ENCODE measurements around the gene FAF1.
"Not testable (repeated sequence)": the region's sequence is repeated elsewhere in the genome, so short reads cannot be mapped to it uniquely, and the experiment has no call there.

Gene FAF1

GRCh38 chr1:50747394-50747793 lies 212.7 kb downstream of the FAF1 start:
- no peak for DNase-seq

GRCh38 chr1:50742523-50742922 lies 217.5 kb downstream of the FAF1 start:
- no peak for DNase-seq

GRCh38 chr1:50739125-50739524 lies 220.9 kb downstream of the FAF1 start:
- no peak for DNase-seq

- DNase-seq = no peak
These were observed 224.6 kb downstream of the FAF1 start for GRCh38 chr1:50735443-50735842.

- DNase-seq = not testable (repeated sequence)
These were observed 232.5 kb downstream of the FAF1 start for GRCh38 chr1:50727578-50727977.

GRCh38 chr1:50724626-50725286 lies 235.3 kb downstream of the FAF1 start:
- no peak for DNase-seq

GRCh38 chr1:50720457-50721053 lies 239.5 kb downstream of the FAF1 start:
- no peak for DNase-seq

- DNase-seq = no peak
These were observed 240.9 kb downstream of the FAF1 start for GRCh38 chr1:50719126-50719525.

GRCh38 chr1:50717327-50717726 lies 242.7 kb downstream of the FAF1 start:
- DNase-seq = no peak

GRCh38 chr1:50716455-50716854 lies 243.6 kb downstream of the FAF1 start:
- DNase-seq = not testable (repeated sequence)

- no peak for DNase-seq
These were observed 250.0 kb downstream of the FAF1 start for GRCh38 chr1:50710099-50710498.

GRCh38 chr1:50707824-50708223 lies 252.2 kb downstream of the FAF1 start:
- DNase-seq = no peak

- DNase-seq = no peak
These were observed 254.4 kb downstream of the FAF1 start for GRCh38 chr1:50705699-50706098.

- DNase-seq = no peak
These were observed 255.0 kb downstream of the FAF1 start for GRCh38 chr1:50705041-50705440.

GRCh38 chr1:50704126-50704525 lies 255.9 kb downstream of the FAF1 start:
- DNase-seq = peak; percentile 12

- DNase-seq = no peak
These were observed 256.8 kb downstream of the FAF1 start for GRCh38 chr1:50703240-50703639.

GRCh38 chr1:50702395-50702794 lies 257.7 kb downstream of the FAF1 start:
- DNase-seq = no peak

- no peak for DNase-seq
These were observed 258.3 kb downstream of the FAF1 start for GRCh38 chr1:50701706-50702317.

- DNase-seq = no peak
These were observed 259.4 kb downstream of the FAF1 start for GRCh38 chr1:50700621-50701020.

GRCh38 chr1:50700214-50700613 lies 259.9 kb downstream of the FAF1 start:
- no peak for DNase-seq

- no peak for DNase-seq
These were observed 260.3 kb downstream of the FAF1 start for GRCh38 chr1:50699795-50700194.

- no peak for DNase-seq
These were observed 262.3 kb downstream of the FAF1 start for GRCh38 chr1:50697440-50698421.

- no peak for DNase-seq
These were observed 266.2 kb downstream of the FAF1 start for GRCh38 chr1:50693829-50694228.
